ENCODE results near the gene MDGA2.

DNA sequence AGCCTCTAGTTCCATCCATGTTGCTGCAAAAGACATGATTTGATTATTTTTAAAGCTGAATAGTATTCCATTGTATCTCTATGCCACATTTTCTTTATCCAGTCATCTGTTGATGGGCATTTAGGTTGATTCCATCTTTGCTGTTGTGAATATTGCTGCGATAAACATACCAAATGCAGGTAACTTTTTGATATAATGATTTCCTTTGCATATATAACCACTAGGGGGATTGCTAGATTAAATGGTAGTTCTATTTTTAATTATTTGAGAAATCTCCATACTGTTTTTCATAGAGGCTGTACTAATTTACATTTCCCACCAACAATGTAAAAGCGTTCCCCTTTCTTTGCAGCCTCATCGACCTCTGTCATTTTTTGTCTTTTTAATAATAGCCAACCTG, 342.5 kb downstream of the MDGA2 start:
- TF ChIP-seq, protein P1, sequence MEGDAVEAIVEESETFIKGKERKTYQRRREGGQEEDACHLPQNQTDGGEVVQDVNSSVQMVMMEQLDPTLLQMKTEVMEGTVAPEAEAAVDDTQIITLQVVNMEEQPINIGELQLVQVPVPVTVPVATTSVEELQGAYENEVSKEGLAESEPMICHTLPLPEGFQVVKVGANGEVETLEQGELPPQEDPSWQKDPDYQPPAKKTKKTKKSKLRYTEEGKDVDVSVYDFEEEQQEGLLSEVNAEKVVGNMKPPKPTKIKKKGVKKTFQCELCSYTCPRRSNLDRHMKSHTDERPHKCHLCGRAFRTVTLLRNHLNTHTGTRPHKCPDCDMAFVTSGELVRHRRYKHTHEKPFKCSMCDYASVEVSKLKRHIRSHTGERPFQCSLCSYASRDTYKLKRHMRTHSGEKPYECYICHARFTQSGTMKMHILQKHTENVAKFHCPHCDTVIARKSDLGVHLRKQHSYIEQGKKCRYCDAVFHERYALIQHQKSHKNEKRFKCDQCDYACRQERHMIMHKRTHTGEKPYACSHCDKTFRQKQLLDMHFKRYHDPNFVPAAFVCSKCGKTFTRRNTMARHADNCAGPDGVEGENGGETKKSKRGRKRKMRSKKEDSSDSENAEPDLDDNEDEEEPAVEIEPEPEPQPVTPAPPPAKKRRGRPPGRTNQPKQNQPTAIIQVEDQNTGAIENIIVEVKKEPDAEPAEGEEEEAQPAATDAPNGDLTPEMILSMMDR (conservative IDR thresholded peaks at IDR 0.05; ENCODE audit: low read depth, low read length), result no peak
- TF ChIP-seq POLR2A (IDR thresholded peaks at IDR 0.05; ENCODE audit: low read depth, low read length), result no peak
- TF ChIP-seq, protein P2, sequence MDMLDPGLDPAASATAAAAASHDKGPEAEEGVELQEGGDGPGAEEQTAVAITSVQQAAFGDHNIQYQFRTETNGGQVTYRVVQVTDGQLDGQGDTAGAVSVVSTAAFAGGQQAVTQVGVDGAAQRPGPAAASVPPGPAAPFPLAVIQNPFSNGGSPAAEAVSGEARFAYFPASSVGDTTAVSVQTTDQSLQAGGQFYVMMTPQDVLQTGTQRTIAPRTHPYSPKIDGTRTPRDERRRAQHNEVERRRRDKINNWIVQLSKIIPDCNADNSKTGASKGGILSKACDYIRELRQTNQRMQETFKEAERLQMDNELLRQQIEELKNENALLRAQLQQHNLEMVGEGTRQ (IDR thresholded peaks at IDR 0.05; ENCODE audit: low read depth, low read length), result no peak
- TF ChIP-seq RAD21 (IDR thresholded peaks at IDR 0.05; ENCODE audit: low read length), result no peak
- TF ChIP-seq NFE2L2 (IDR thresholded peaks at IDR 0.05; ENCODE audit: low read depth, low read length), result no peak
- TF ChIP-seq SMC3 (IDR thresholded peaks at IDR 0.05; ENCODE audit: low read depth, low read length), result no peak

All from IMR-90 (cell line).